Common myeloid progenitor, CD34-positive (primary cell): ENCODE data around the gene NFKBIL1.
"Not testable (repeated sequence)": the region's sequence is repeated elsewhere in the genome, so short reads cannot be mapped to it uniquely, and the experiment has no call there.

Source experiments
- CTCF ChIA-PET: fragments of 350-600 bp; sonication (Branson Sonifier 250); formaldehyde crosslinking; loops from one replicate; lab custom pipeline; 2021; ENCODE audit warnings: antibody characterized with exemption; lab: Charles Lee
- POLR2A ChIA-PET: fragments of 350-600 bp; sonication (Branson Sonifier 250); formaldehyde crosslinking; loops from one replicate; lab custom pipeline; 2021; ENCODE audit warnings: antibody characterized with exemption; lab: Charles Lee
- DNase-seq, 3 donors: peaks; one replicate each; pipeline versions ENCODE4 v3.0.0 to v3.0.0-alpha.2; 2013
- H3K27ac ChIP-seq, 2 experiments: 1 replicate in 1 of 2; 2 replicates in 1 of 2; pipeline ENCODE4 v1.7.0; 2013; ENCODE audit warnings: inconsistent platforms in 2 of 2, low read length in 2 of 2, mild to moderate bottlenecking in 2 of 2, low read depth in 1 of 2, moderate library complexity in 1 of 2; ENCODE audit not compliant: severe bottlenecking in 2 of 2, insufficient read depth in 1 of 2, poor library complexity in 1 of 2
- H3K27me3 ChIP-seq, 5 experiments: replicated peaks in 2 of 5; 1 replicate in 3 of 5; 2 replicates in 2 of 5; pipeline versions ENCODE4 v1.6.1 to v1.7.0; 2013; ENCODE audit warnings: low read length in 4 of 5, mild to moderate bottlenecking in 2 of 5, moderate library complexity in 2 of 5, inconsistent platforms in 1 of 5; ENCODE audit not compliant: insufficient read depth in 5 of 5, control insufficient read depth in 4 of 5
- H3K36me3 ChIP-seq, 4 experiments: 1 replicate in 2 of 4; 2 replicates in 2 of 4; pipeline versions ENCODE4 v1.6.1 to v1.7.0; 2013; ENCODE audit warnings: low read length in 3 of 4, control low read depth in 1 of 4, mild to moderate bottlenecking in 1 of 4; ENCODE audit not compliant: control insufficient read depth in 4 of 4, insufficient read depth in 4 of 4
- H3K4me1 ChIP-seq, 4 experiments: 1 replicate in 3 of 4; 2 replicates in 1 of 4; pipeline versions ENCODE4 v1.6.1 to v1.7.1; 2013; ENCODE audit warnings: low read length in 3 of 4, mild to moderate bottlenecking in 3 of 4, control low read depth in 1 of 4, inconsistent platforms in 1 of 4, moderate library complexity in 1 of 4; ENCODE audit not compliant: control insufficient read depth in 4 of 4, insufficient read depth in 4 of 4; ENCODE audit errors: control extremely low read depth in 1 of 4
- H3K4me3 ChIP-seq, 7 experiments: 1 replicate in 4 of 7; 2 replicates in 3 of 7; pipeline versions ENCODE4 v1.5.1 to v1.7.0; 2013; ENCODE audit warnings: mild to moderate bottlenecking in 7 of 7, low read length in 6 of 7, moderate library complexity in 6 of 7, inconsistent platforms in 2 of 7, low read depth in 2 of 7, control low read depth in 1 of 7; ENCODE audit not compliant: insufficient read depth in 4 of 7, control insufficient read depth in 1 of 7; ENCODE audit errors: extremely low read depth in 1 of 7
- H3K9me3 ChIP-seq, 5 experiments: 1 replicate in 4 of 5; 2 replicates in 1 of 5; pipeline versions ENCODE4 v1.6.1 to v1.7.1; 2013; ENCODE audit warnings: low read length in 4 of 5, mild to moderate bottlenecking in 2 of 5, inconsistent platforms in 1 of 5, low read depth in 1 of 5, moderate library complexity in 1 of 5; ENCODE audit not compliant: control insufficient read depth in 4 of 5, insufficient read depth in 2 of 5; ENCODE audit errors: control extremely low read depth in 1 of 5
- WGBS: methylation state at CpG from one replicate; pipeline ENCODE4 v1.1.5; 2013; ENCODE audit not compliant: insufficient coverage; 5-methylcytosine and 5-hydroxymethylcytosine counted together

NFKBIL1 gene

DNA sequence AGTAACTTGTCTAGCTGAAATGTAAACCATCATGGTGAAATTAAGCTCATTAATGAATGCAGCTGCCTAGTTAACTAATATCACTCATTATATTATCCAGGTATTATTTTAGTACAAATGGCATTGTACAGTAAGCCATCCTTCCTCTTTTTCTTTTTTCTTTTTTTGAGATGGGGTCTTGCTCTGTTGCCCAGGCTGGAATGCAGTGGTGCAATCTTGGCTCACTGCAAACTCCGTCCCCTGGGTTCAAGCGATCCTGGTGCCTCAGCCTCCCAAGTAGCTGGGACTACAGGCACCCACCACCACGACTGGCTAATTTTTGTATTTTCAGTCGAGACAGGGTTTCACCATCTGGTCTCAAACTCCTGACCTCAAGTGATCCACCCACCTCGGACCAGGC, 43.3 kb downstream of the NFKBIL1 start:
- peaks cover 11 to 57% (median 53%) of the 10 kb centered on the region in 4 experiments for H3K4me1 ChIP-seq
- H3K27ac ChIP-seq, DNase-seq, POLR2A ChIA-PET, H3K4me3 ChIP-seq, H3K9me3 ChIP-seq, H3K27me3 ChIP-seq: not testable (repeated sequence)
- H3K36me3 ChIP-seq, result peaks cover 0 to 16% (median 0%) of the 10 kb centered on the region in 4 experiments
- 95% methylated on average over 5 of the region's 5 CpGs for WGBS
- CTCF ChIA-PET, result interaction anchor here (8.8 to 19.6 kb wide), 3 partner anchors 7 to 41 kb away, joined by 76 to 605 read pairs (median 557); partner anchors contain the start of genes ATP6V1G2, DDX39B, NCR3 and NFKBIL1

DNA sequence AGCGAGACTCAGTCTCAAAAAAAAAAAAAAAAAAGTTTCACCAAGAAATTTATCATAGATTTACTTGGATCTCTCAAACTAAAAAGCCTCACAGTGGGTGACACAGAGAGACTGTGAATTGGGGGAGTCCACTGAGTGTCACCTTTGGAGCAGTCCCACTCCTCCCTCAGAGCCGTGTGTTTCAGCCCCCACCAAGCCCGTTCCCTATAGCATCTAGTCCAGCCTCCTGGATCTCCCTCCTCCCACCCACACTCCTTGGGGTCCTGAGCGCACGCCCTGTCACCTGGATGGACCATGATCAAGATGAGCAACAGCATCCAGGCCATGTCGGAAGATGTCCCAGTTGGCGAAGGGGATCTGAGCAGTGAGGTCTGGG, 45.0 kb downstream of the NFKBIL1 start:
- Histone ChIP-seq H3K27ac (no peak overlapping the region), H3K36me3 (peaks cover 0 to 16% (median 0%) of the 10 kb centered on the region in 4 experiments), H3K4me1 (peaks cover 3 to 54% (median 41%) of the 10 kb centered on the region in 4 experiments), H3K9me3 (no peaks in the 10 kb centered on the region), H3K27me3 (no peaks in the 10 kb centered on the region), H3K4me3 (no peak overlapping the region)
- ChIA-PET CTCF (interaction anchor here (0.7 to 14.0 kb wide), 7 partner anchors 10 to 113 kb away, joined by 3 to 605 read pairs (median 127); partner anchors contain the start of genes AIF1, ATP6V1G2, DDX39B and LST1), POLR2A (no interaction called here)
- DNase-seq, result no peak
- 92% methylated on average over 6 of the region's 7 CpGs for WGBS

DNA sequence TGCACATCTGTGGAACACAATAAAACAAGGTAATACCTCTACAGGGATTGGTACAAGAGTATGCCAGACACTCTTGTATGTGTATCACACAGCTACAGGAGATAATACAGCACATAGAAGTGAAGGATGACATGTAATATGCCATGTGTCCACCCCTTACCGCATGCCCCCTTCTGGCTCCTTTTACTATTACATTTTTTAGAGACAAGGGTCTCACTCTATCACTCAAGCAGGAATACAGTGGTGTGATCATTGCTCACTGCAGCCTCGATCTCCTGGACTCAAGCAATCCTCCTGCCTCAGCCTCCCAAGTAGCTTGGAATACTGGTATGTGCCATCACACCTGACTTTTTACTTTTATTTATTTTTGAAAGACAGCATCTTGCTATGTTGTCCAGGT, 49.6 kb downstream of the NFKBIL1 start:
- POLR2A ChIA-PET, result interaction anchor here (1.0 kb wide), 1 partner anchor 15 kb away, joined by 7 read pairs; the partner anchor contains the start of gene LTB
- no peaks in the 10 kb centered on the region for H3K27me3 ChIP-seq
- peaks cover 0 to 40% (median 21%) of the 10 kb centered on the region in 4 experiments for H3K4me1 ChIP-seq
- DNase-seq, result peak; percentile 77 to 84 (median 78)
- no peaks in the 10 kb centered on the region for H3K36me3 ChIP-seq
- no peaks in the 10 kb centered on the region for H3K9me3 ChIP-seq
- CTCF ChIA-PET, result interaction anchor here (0.7 to 14.0 kb wide), 10 partner anchors 15 to 79 kb away, joined by 3 to 605 read pairs (median 59); partner anchors contain the start of genes AIF1, ATP6V1G2, DDX39B and LST1
- H3K4me3 ChIP-seq, result no peak overlapping the region
- H3K27ac ChIP-seq, result no peak overlapping the region
- 10% methylated on average over 2 of the region's 2 CpGs for WGBS

DNA sequence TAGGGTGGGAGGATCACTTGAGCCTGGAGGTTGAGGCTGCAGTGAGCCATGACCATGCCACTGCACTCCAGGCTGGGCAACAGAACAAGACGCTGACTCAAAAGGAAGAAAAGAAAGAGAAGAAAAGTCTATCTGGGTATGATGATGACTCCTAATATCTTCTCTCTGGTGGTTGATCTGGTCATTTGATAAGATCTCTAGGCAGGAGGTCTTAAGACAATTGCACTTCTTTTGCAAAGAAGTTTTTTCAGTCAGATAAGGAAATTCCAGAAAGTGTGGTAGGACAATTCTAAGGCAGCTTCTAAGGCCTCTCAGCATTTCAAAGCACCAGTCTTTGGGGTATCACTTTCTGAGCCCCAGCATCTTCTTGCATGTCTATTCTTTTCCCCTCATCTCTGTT, 59.9 kb downstream of the NFKBIL1 start:
- no peak overlapping the region for H3K27ac ChIP-seq
- no peaks in the 10 kb centered on the region for H3K27me3 ChIP-seq
- 50% methylated on average over 1 of the region's 1 CpG for WGBS
- H3K36me3 ChIP-seq, result no peaks in the 10 kb centered on the region
- no peak overlapping the region for H3K4me3 ChIP-seq
- CTCF ChIA-PET, result interaction anchor here (1.1 to 13.1 kb wide), 4 partner anchors 8 to 56 kb away, joined by 3 to 142 read pairs (median 7); partner anchors contain the start of genes AIF1 and NCR3
- POLR2A ChIA-PET, result no interaction called here
- no peaks in the 10 kb centered on the region for H3K9me3 ChIP-seq
- H3K4me1 ChIP-seq, result peaks cover 0 to 12% (median 6%) of the 10 kb centered on the region in 4 experiments
- DNase-seq, result no peak
